GM23338 (cell line): ENCODE measurements around the gene C4orf54. TPM values are rescaled to one million over a fixed set of nuclear protein-coding genes. Genes with fewer than 3 reads are reported as not detected.

Experiments
- ATAC-seq: fragments of 200-7000 bp; cut with Tn5 transposase; 3 replicates; pipeline ENCODE4 v1.9.1; 2020
- DNase-seq: peaks from one replicate; pipeline ENCODE4 v3.0.0-alpha.2; 2015; ENCODE audit warnings: low spot score
- H2AFZ ChIP-seq: fragments of 200-600 bp; sonication (generic); 2 replicates; pipeline ENCODE4 v1.8.0; 2016; ENCODE audit warnings: antibody characterized with exemption, mild to moderate bottlenecking, moderate library complexity
- H3F3A ChIP-seq: fragments of 200-600 bp; sonication (generic); replicated peaks from 2 replicates; pipeline ENCODE4 v1.8.0; 2017; ENCODE audit warnings: antibody characterized with exemption, mixed run types, low read depth
- H3K27ac ChIP-seq: fragments of 200-600 bp; sonication (generic); 2 replicates; pipeline ENCODE4 v1.6.1; 2016; ENCODE audit warnings: low read depth
- H3K27me3 ChIP-seq: fragments of 200-600 bp; sonication (generic); 2 replicates; pipeline ENCODE4 v1.8.0; 2016; ENCODE audit warnings: mild to moderate bottlenecking, mixed run types, moderate library complexity; ENCODE audit not compliant: insufficient read depth
- H3K36me3 ChIP-seq: fragments of 200-600 bp; sonication (generic); 2 replicates; pipeline ENCODE4 v1.8.0; 2016; ENCODE audit warnings: mild to moderate bottlenecking; ENCODE audit not compliant: insufficient read depth
- H3K4me1 ChIP-seq: fragments of 200-600 bp; sonication (generic); 2 replicates; pipeline ENCODE4 v1.8.0; 2016; ENCODE audit warnings: mild to moderate bottlenecking, moderate library complexity; ENCODE audit not compliant: insufficient read depth
- H3K4me2 ChIP-seq: fragments of 200-600 bp; sonication (generic); 2 replicates; pipeline ENCODE4 v1.7.1; 2017; ENCODE audit warnings: mixed run types
- H3K4me3 ChIP-seq: fragments of 200-600 bp; sonication (generic); 2 replicates; pipeline ENCODE4 v1.6.1; 2016; ENCODE audit warnings: mixed run types
- H3K79me2 ChIP-seq: fragments of 200-600 bp; sonication (generic); replicated peaks from 2 replicates; pipeline ENCODE4 v1.8.0; 2017; ENCODE audit warnings: mild to moderate bottlenecking; ENCODE audit not compliant: insufficient read depth
- H3K9me2 ChIP-seq: fragments of 200-600 bp; sonication (generic); 2 replicates; pipeline ENCODE4 v1.8.0; 2017; ENCODE audit not compliant: insufficient read depth
- H4K20me1 ChIP-seq: fragments of 200-600 bp; sonication (generic); replicated peaks from 2 replicates; pipeline ENCODE4 v1.8.0; 2017; ENCODE audit warnings: mild to moderate bottlenecking; ENCODE audit not compliant: insufficient read depth
- H3K27ac Mint-ChIP-seq: 2 replicates; pipeline ENCODE4 v1.8.0; 2020; ENCODE audit warnings: inconsistent platforms, mild to moderate bottlenecking, moderate library complexity, mixed read lengths
- H3K27me3 Mint-ChIP-seq: 3 replicates; pipeline ENCODE4 v1.8.0; 2022; ENCODE audit warnings: low read depth, mild to moderate bottlenecking, moderate library complexity, mixed read lengths, inconsistent platforms; ENCODE audit not compliant: insufficient read depth, poor library complexity
- H3K36me3 Mint-ChIP-seq: 3 replicates; pipeline ENCODE4 v1.8.0; 2021; ENCODE audit warnings: low read depth, mild to moderate bottlenecking, inconsistent platforms, moderate library complexity, mixed read lengths
- H3K4me1 Mint-ChIP-seq: 3 replicates; pipeline ENCODE4 v1.8.0; 2020; ENCODE audit warnings: mild to moderate bottlenecking, inconsistent platforms, mixed read lengths
- H3K4me3 Mint-ChIP-seq: 3 replicates; pipeline ENCODE4 v1.8.0; 2021; ENCODE audit warnings: moderate library complexity, mild to moderate bottlenecking, inconsistent platforms, mixed read lengths
- H3K9me3 Mint-ChIP-seq: 3 replicates; pipeline ENCODE4 v1.8.0; 2020; ENCODE audit warnings: moderate library complexity, mild to moderate bottlenecking, inconsistent platforms, mixed read lengths
- ETS1 ChIP-seq: IDR thresholded peaks from 2 replicates; pipeline ENCODE4 v1.6.1; 2016; ENCODE audit warnings: antibody characterized with exemption
- EZH2 ChIP-seq: fragments of 200-600 bp; sonication (generic); IDR thresholded peaks from one replicate; pipeline ENCODE4 v1.8.0; 2017; ENCODE audit warnings: antibody characterized with exemption, mild to moderate bottlenecking, low read depth; ENCODE audit not compliant: unreplicated experiment
- EZH2phosphoT487 ChIP-seq: fragments of 200-600 bp; sonication (generic); IDR thresholded peaks from one replicate; pipeline ENCODE4 v1.8.1; 2018; ENCODE audit warnings: antibody characterized with exemption; ENCODE audit not compliant: unreplicated experiment
- JUNB ChIP-seq: IDR thresholded peaks from one replicate; pipeline ENCODE4 v1.6.1; 2016; ENCODE audit warnings: antibody characterized with exemption; ENCODE audit not compliant: unreplicated experiment
- NANOG ChIP-seq: IDR thresholded peaks from 2 replicates; pipeline ENCODE4 v1.6.1; 2016; ENCODE audit warnings: antibody characterized with exemption, borderline replicate concordance
- ZNF331 ChIP-seq: fragments of 250-450 bp; sonication (Bioruptor Pico); IDR thresholded peaks from 2 replicates; pipeline ENCODE4 v1.5.0; 2020; ENCODE audit warnings: low read depth, mild to moderate bottlenecking, moderate library complexity
- polyA plus RNA-seq: library from polyadenylated mRNA; unstranded; fragments of >200 nt; fragmentation: Nextera tagmentation; extraction: Ambion mirVana; gene quantifications from 2 replicates; pipeline ENCODE4 v1.2.1, GENCODE V29; 2016
- total RNA-seq: library from RNA; depleted of rRNA; stranded (reverse); fragments of >200 nt; shearing (Covaris generic); gene quantifications from 2 replicates; pipeline ENCODE4 v1.2.3, GENCODE V29; 2014
- TF ChIP-seq, protein P1 (sequence below), 2 experiments: fragments of 200-600 bp in 1 of 2; sonication (generic) in 1 of 2; conservative IDR thresholded peaks; 2 replicates each; pipeline versions ENCODE4 v1.5.1 to v1.6.1; 2016 to 2017; ENCODE audit warnings: antibody characterized with exemption in 2 of 2, low read depth in 2 of 2, mild to moderate bottlenecking in 2 of 2, moderate library complexity in 1 of 2
- TF ChIP-seq, protein P2 (sequence below): fragments of 250-450 bp; sonication (Bioruptor Pico); IDR thresholded peaks from 2 replicates; pipeline ENCODE4 v1.5.0; 2020; ENCODE audit warnings: mild to moderate bottlenecking, moderate library complexity
- TF ChIP-seq, protein P3 (sequence below): IDR thresholded peaks from one replicate; pipeline ENCODE4 v1.6.1; 2018; ENCODE audit warnings: antibody characterized with exemption; ENCODE audit not compliant: unreplicated experiment

Gene C4orf54
- total and polyA plus RNA-seq, 2 experiments from 2014 or later, result 0.03 TPM; not detected in 1

GRCh38 chr4:99693140-99693539 lies 35.5 kb upstream of the C4orf54 start:
- H4K20me1 ChIP-seq, result no peaks in the 10 kb centered on the region
- H3K4me2 ChIP-seq, result no peak overlapping the region
- no peaks in the 10 kb centered on the region for H3F3A ChIP-seq
- Mint-ChIP-seq H3K9me3 (peaks cover 5% of the 10 kb centered on the region), H3K4me1 (peaks cover 10% of the 10 kb centered on the region; the same call in 2 of the 3 replicates), H3K27ac (no peak overlapping the region), H3K4me3 (no peak overlapping the region), H3K36me3 (no peaks in the 10 kb centered on the region), H3K27me3 (peaks cover 1% of the 10 kb centered on the region)
- H3K27me3 ChIP-seq, result no peaks in the 10 kb centered on the region
- H2AFZ ChIP-seq, result peak overlapping the region; percentile 88
- 0 out of 2 replicates have a peak, but pooled peaks cover 7% of the 10 kb centered on the region for H3K4me1 ChIP-seq
- TF ChIP-seq NANOG, result no peak
- no peaks in the 10 kb centered on the region for H3K9me2 ChIP-seq
- no peaks in the 10 kb centered on the region for H3K79me2 ChIP-seq
- no peak overlapping the region for H3K27ac ChIP-seq
- no peak overlapping the region for H3K4me3 ChIP-seq
- ATAC-seq (peak; percentile 50), DNase-seq (no peak)
- H3K36me3 ChIP-seq, result no peaks in the 10 kb centered on the region

DNA sequence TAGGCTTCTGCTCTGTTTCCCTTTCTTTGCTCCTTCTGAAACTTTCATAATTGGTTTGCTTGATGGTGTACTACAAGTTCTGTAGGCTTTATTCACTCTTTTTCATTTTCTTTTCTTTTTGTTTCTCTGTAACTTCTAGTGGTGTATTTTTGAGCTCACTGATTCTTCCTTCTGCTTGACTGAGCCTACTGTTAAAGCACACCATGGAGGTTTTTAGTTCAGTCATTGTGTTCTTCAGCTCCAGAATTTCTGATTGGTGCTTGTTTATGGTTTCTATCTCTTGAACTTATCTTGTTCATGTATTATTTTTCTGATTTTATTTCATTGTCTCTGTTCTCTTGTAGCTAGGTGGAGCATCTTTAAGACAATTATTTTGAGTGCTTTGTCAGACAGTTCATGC lies 33.4 kb upstream of the C4orf54 start:
- H3K4me1 Mint-ChIP-seq, result peaks cover 10% of the 10 kb centered on the region; the same call in 2 of the 3 replicates
- DNase-seq (no peak), ATAC-seq (no peak)
- Histone ChIP-seq H3K4me1 (0 out of 2 replicates have a peak, but pooled peaks cover 7% of the 10 kb centered on the region), H2AFZ (no peak overlapping the region), H3K27ac (no peak overlapping the region), H3K79me2 (no peaks in the 10 kb centered on the region), H3K4me2 (no peak overlapping the region), H4K20me1 (no peaks in the 10 kb centered on the region), H3K4me3 (no peak overlapping the region), H3F3A (no peaks in the 10 kb centered on the region), H3K27me3 (no peaks in the 10 kb centered on the region), H3K36me3 (no peaks in the 10 kb centered on the region), H3K9me2 (no peaks in the 10 kb centered on the region)
- no peaks in the 10 kb centered on the region for H3K36me3 Mint-ChIP-seq
- H3K27me3 Mint-ChIP-seq, result peaks cover 1% of the 10 kb centered on the region
- no peak overlapping the region for H3K27ac Mint-ChIP-seq
- H3K9me3 Mint-ChIP-seq, result peaks cover 5% of the 10 kb centered on the region
- no peak overlapping the region for H3K4me3 Mint-ChIP-seq
- TF ChIP-seq ZNF331, result no peak
- no peak for TF ChIP-seq EZH2phosphoT487
- TF ChIP-seq JUNB, result no peak
- TF ChIP-seq, protein P1, sequence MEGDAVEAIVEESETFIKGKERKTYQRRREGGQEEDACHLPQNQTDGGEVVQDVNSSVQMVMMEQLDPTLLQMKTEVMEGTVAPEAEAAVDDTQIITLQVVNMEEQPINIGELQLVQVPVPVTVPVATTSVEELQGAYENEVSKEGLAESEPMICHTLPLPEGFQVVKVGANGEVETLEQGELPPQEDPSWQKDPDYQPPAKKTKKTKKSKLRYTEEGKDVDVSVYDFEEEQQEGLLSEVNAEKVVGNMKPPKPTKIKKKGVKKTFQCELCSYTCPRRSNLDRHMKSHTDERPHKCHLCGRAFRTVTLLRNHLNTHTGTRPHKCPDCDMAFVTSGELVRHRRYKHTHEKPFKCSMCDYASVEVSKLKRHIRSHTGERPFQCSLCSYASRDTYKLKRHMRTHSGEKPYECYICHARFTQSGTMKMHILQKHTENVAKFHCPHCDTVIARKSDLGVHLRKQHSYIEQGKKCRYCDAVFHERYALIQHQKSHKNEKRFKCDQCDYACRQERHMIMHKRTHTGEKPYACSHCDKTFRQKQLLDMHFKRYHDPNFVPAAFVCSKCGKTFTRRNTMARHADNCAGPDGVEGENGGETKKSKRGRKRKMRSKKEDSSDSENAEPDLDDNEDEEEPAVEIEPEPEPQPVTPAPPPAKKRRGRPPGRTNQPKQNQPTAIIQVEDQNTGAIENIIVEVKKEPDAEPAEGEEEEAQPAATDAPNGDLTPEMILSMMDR (conservative IDR thresholded peaks at IDR 0.05; ENCODE audit: low read depth in 2 of 2), result no peak
- TF ChIP-seq, protein P2, sequence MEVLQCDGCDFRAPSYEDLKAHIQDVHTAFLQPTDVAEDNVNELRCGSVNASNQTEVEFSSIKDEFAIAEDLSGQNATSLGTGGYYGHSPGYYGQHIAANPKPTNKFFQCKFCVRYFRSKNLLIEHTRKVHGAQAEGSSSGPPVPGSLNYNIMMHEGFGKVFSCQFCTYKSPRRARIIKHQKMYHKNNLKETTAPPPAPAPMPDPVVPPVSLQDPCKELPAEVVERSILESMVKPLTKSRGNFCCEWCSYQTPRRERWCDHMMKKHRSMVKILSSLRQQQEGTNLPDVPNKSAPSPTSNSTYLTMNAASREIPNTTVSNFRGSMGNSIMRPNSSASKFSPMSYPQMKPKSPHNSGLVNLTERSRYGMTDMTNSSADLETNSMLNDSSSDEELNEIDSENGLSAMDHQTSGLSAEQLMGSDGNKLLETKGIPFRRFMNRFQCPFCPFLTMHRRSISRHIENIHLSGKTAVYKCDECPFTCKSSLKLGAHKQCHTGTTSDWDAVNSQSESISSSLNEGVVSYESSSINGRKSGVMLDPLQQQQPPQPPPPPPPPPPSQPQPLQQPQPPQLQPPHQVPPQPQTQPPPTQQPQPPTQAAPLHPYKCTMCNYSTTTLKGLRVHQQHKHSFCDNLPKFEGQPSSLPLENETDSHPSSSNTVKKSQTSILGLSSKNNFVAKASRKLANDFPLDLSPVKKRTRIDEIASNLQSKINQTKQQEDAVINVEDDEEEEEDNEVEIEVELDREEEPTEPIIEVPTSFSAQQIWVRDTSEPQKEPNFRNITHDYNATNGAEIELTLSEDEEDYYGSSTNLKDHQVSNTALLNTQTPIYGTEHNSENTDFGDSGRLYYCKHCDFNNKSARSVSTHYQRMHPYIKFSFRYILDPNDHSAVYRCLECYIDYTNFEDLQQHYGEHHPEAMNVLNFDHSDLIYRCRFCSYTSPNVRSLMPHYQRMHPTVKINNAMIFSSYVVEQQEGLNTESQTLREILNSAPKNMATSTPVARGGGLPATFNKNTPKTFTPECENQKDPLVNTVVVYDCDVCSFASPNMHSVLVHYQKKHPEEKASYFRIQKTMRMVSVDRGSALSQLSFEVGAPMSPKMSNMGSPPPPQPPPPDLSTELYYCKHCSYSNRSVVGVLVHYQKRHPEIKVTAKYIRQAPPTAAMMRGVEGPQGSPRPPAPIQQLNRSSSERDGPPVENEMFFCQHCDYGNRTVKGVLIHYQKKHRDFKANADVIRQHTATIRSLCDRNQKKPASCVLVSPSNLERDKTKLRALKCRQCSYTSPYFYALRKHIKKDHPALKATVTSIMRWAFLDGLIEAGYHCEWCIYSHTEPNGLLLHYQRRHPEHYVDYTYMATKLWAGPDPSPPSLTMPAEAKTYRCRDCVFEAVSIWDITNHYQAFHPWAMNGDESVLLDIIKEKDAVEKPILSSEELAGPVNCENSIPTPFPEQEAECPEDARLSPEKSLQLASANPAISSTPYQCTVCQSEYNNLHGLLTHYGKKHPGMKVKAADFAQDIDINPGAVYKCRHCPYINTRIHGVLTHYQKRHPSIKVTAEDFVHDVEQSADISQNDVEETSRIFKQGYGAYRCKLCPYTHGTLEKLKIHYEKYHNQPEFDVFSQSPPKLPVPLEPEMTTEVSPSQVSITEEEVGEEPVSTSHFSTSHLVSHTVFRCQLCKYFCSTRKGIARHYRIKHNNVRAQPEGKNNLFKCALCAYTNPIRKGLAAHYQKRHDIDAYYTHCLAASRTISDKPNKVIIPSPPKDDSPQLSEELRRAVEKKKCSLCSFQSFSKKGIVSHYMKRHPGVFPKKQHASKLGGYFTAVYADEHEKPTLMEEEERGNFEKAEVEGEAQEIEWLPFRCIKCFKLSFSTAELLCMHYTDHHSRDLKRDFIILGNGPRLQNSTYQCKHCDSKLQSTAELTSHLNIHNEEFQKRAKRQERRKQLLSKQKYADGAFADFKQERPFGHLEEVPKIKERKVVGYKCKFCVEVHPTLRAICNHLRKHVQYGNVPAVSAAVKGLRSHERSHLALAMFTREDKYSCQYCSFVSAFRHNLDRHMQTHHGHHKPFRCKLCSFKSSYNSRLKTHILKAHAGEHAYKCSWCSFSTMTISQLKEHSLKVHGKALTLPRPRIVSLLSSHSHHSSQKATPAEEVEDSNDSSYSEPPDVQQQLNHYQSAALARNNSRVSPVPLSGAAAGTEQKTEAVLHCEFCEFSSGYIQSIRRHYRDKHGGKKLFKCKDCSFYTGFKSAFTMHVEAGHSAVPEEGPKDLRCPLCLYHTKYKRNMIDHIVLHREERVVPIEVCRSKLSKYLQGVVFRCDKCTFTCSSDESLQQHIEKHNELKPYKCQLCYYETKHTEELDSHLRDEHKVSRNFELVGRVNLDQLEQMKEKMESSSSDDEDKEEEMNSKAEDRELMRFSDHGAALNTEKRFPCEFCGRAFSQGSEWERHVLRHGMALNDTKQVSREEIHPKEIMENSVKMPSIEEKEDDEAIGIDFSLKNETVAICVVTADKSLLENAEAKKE (CRISPR knock-in tag), result no peak
- TF ChIP-seq ETS1, result no peak
- no peak for TF ChIP-seq NANOG
- TF ChIP-seq, protein P3, sequence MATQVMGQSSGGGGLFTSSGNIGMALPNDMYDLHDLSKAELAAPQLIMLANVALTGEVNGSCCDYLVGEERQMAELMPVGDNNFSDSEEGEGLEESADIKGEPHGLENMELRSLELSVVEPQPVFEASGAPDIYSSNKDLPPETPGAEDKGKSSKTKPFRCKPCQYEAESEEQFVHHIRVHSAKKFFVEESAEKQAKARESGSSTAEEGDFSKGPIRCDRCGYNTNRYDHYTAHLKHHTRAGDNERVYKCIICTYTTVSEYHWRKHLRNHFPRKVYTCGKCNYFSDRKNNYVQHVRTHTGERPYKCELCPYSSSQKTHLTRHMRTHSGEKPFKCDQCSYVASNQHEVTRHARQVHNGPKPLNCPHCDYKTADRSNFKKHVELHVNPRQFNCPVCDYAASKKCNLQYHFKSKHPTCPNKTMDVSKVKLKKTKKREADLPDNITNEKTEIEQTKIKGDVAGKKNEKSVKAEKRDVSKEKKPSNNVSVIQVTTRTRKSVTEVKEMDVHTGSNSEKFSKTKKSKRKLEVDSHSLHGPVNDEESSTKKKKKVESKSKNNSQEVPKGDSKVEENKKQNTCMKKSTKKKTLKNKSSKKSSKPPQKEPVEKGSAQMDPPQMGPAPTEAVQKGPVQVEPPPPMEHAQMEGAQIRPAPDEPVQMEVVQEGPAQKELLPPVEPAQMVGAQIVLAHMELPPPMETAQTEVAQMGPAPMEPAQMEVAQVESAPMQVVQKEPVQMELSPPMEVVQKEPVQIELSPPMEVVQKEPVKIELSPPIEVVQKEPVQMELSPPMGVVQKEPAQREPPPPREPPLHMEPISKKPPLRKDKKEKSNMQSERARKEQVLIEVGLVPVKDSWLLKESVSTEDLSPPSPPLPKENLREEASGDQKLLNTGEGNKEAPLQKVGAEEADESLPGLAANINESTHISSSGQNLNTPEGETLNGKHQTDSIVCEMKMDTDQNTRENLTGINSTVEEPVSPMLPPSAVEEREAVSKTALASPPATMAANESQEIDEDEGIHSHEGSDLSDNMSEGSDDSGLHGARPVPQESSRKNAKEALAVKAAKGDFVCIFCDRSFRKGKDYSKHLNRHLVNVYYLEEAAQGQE, result no peak
- no peak for TF ChIP-seq EZH2
